ENCODE data around the gene B3GNT7. TPM values are rescaled to one million over a fixed set of nuclear protein-coding genes. Genes with fewer than 3 reads are reported as not detected.
"Not testable (repeated sequence)": the region's sequence is repeated elsewhere in the genome, so short reads cannot be mapped to it uniquely, and the experiment has no call there.

B3GNT7 gene
- polyA plus RNA-seq, 1 experiment = 0.15 TPM

- ChIA-PET CTCF (interaction anchor here (0.6 to 2.5 kb wide), 6 partner anchors 9 to 198 kb away, joined by 3 to 14 read pairs (median 4); no protein-coding TSS in a partner anchor), POLR2A (no interaction called here)
- H3K27me3 ChIP-seq (ENCODE audit: control insufficient read depth, insufficient read depth, low read length) = no peaks in the 10 kb centered on the region; the same call in 1 of the 2 replicates
- H3K36me3 ChIP-seq (ENCODE audit: control insufficient read depth, insufficient read depth, low read length) = no peaks in the 10 kb centered on the region
- no peak overlapping the region for H3K4me3 ChIP-seq (ENCODE audit: low read depth, low read length)
- TF ChIP-seq, protein P1, sequence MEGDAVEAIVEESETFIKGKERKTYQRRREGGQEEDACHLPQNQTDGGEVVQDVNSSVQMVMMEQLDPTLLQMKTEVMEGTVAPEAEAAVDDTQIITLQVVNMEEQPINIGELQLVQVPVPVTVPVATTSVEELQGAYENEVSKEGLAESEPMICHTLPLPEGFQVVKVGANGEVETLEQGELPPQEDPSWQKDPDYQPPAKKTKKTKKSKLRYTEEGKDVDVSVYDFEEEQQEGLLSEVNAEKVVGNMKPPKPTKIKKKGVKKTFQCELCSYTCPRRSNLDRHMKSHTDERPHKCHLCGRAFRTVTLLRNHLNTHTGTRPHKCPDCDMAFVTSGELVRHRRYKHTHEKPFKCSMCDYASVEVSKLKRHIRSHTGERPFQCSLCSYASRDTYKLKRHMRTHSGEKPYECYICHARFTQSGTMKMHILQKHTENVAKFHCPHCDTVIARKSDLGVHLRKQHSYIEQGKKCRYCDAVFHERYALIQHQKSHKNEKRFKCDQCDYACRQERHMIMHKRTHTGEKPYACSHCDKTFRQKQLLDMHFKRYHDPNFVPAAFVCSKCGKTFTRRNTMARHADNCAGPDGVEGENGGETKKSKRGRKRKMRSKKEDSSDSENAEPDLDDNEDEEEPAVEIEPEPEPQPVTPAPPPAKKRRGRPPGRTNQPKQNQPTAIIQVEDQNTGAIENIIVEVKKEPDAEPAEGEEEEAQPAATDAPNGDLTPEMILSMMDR (IDR thresholded peaks at IDR 0.05; ENCODE audit: insufficient read depth, low read depth, low read length) = no peak
- DNase-seq (ENCODE audit: low read depth) = no peak
Observed at GRCh38 chr2:231425291-231425810, 29.8 kb downstream of the B3GNT7 start.

DNA sequence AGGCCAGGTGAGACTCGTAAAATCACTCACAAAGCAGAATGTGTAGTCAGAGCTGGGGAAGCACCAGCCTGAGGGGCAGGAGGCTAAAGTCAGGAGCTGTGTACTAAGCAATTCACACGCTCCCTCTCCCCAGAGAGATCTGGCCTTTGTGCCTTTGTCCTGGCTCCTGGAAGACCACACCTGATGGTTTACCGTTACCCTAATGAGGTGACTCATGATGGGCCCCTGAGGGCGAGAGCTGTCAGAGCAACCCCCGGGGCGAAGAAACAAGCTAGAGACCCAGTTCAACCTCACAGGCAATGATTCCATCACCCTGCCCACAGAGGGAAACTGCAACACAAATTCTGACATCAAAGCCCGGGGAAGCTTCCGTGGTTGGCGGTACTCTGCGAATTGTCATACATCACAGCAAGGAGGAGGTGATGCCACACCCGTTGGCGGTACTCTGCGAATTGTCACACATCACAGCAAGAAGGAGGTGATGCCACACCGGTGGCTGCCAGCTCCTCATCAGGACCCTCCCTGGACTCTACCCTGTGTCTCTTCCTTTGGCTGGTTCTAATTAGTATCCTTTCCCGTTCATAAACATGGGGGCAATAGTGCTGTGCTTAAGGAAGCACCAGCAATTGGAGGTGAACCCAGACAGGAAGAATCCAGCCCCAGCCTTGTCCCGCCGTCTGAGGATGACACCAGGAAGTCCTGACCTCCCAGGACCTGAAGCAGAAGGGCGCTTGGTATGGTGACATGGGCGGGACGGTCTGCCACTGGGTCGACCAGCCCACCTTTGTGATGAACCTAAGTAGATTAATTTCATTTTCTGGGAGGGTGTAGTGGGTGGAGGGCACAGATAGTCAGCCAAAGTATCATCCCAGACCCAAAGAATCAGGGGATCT, 30.5 kb downstream of the B3GNT7 start:
- H3K27me3 ChIP-seq (ENCODE audit: control insufficient read depth, insufficient read depth, low read length) = no peaks in the 10 kb centered on the region; the same call in 1 of the 2 replicates
- POLR2A ChIA-PET = no interaction called here

GRCh38 chr2:231427116-231427515, 31.6 kb downstream of the B3GNT7 start:
- CTCF ChIA-PET = interaction anchor here (0.7 to 2.5 kb wide), 4 partner anchors 14 to 238 kb away, joined by 3 to 14 read pairs (median 6); no protein-coding TSS in a partner anchor
- Histone ChIP-seq H3K4me3 (ENCODE audit: low read depth, low read length) (no peak overlapping the region), H3K36me3 (ENCODE audit: control insufficient read depth, insufficient read depth, low read length) (no peaks in the 10 kb centered on the region), H3K27me3 (ENCODE audit: control insufficient read depth, insufficient read depth, low read length) (no peaks in the 10 kb centered on the region; the same call in 1 of the 2 replicates)
- POLR2A ChIA-PET = no interaction called here
- no peak for DNase-seq (ENCODE audit: low read depth)
- TF ChIP-seq, protein P1 (IDR thresholded peaks at IDR 0.05; ENCODE audit: insufficient read depth, low read depth, low read length) = no peak

More for the DNA sequence above, 30.5 kb downstream of the B3GNT7 start:
- TF ChIP-seq, protein P1 (IDR thresholded peaks at IDR 0.05; ENCODE audit: insufficient read depth, low read depth, low read length) = no peak
- CTCF ChIA-PET = interaction anchor here (1.0 to 2.5 kb wide), 5 partner anchors 10 to 199 kb away, joined by 3 to 14 read pairs (median 5); no protein-coding TSS in a partner anchor
- DNase-seq (ENCODE audit: low read depth) = no peak
- H3K36me3 ChIP-seq (ENCODE audit: control insufficient read depth, insufficient read depth, low read length) = no peaks in the 10 kb centered on the region
- no peak overlapping the region for H3K4me3 ChIP-seq (ENCODE audit: low read depth, low read length)

DNA sequence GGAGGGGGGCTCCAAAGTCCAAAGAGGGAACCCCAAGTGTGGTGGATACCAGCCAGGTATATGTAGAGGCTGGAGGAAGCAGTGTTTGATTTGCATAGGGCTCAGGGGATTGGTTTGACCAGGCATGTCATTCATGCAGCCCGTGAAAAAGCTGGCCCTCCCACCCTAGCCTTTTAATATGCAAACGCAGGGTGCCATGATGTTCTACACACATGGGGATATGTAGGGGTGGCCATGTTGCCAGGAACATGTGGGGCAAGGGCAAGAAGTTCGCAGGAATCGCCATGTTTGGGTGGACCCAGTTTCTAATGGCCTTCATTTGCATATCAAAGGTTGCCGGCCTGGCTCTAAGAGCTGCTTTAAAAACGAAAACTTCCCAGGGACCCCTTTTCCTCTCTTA, 33.6 kb downstream of the B3GNT7 start:
- POLR2A ChIA-PET = no interaction called here
- CTCF ChIA-PET = interaction anchor here (1.3 to 2.3 kb wide), 3 partner anchors 13 to 23 kb away, joined by 3 to 8 read pairs (median 7); no protein-coding TSS in a partner anchor
- no peak overlapping the region for H3K4me3 ChIP-seq (ENCODE audit: low read depth, low read length)
- no peaks in the 10 kb centered on the region for H3K36me3 ChIP-seq (ENCODE audit: control insufficient read depth, insufficient read depth, low read length)
- DNase-seq (ENCODE audit: low read depth) = no peak
- H3K27me3 ChIP-seq (ENCODE audit: control insufficient read depth, insufficient read depth, low read length) = no peaks in the 10 kb centered on the region; the same call in 1 of the 2 replicates
- TF ChIP-seq, protein P1 (IDR thresholded peaks at IDR 0.05; ENCODE audit: insufficient read depth, low read depth, low read length) = no peak

DNA sequence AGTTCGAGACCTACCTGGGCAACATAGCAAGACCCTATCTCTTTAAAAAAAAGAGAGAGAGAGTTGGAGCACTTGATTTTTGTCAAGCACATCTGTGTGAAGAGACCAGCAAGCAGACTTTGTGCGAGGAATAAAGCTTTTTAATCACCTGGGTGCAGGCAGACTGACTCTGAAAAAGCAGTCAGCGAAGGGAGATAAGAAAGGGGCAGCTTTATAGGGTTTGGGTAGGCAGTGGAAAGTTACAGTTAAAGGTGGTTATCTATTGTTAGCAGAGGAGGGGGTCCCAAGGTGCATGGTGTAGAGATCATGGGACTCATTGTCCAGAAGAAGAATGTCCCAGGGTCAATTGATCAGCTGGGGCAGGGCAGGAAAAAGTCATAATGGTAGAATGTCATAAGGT, 34.4 kb downstream of the B3GNT7 start:
- H3K4me3 ChIP-seq (ENCODE audit: low read depth, low read length) = no peak overlapping the region
- ChIA-PET POLR2A (interaction anchor here (0.6 kb wide), 1 partner anchor 231 kb away, joined by 4 read pairs; no protein-coding TSS in a partner anchor), CTCF (interaction anchor here (1.7 kb wide), 1 partner anchor 17 kb away, joined by 7 read pairs; no protein-coding TSS in a partner anchor)
- H3K27me3 ChIP-seq (ENCODE audit: control insufficient read depth, insufficient read depth, low read length) = no peaks in the 10 kb centered on the region
- no peaks in the 10 kb centered on the region for H3K36me3 ChIP-seq (ENCODE audit: control insufficient read depth, insufficient read depth, low read length)
- TF ChIP-seq, protein P1 (IDR thresholded peaks at IDR 0.05; ENCODE audit: insufficient read depth, low read depth, low read length) = no peak
- DNase-seq (ENCODE audit: low read depth) = no peak

DNA sequence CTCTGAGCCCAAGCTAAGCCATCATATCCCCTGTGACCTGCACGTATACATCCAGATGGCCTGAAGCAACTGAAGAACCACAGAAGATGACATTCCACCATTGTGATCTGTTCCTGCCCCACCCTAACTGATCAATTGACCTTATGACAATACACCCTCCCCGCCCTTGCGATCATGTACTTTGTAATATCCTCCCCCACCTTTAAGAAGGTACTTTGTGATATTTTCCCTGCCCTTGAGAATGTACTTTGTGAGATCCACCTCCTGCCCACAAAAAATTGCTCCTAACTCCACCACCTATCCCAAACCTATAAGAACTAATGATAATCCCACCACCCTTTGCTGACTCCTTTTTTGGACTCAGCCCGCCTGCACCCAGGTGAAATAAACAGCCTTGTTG, 34.9 kb downstream of the B3GNT7 start:
- CTCF ChIA-PET = interaction anchor here (1.9 kb wide), 1 partner anchor 18 kb away, joined by 6 read pairs; no protein-coding TSS in a partner anchor

More for the DNA sequence above, 34.9 kb downstream of the B3GNT7 start:
- POLR2A ChIA-PET; DNase-seq (ENCODE audit: low read depth); H3K27me3 ChIP-seq (ENCODE audit: control insufficient read depth, insufficient read depth, low read length); H3K4me3 ChIP-seq (ENCODE audit: low read depth, low read length); H3K36me3 ChIP-seq (ENCODE audit: control insufficient read depth, insufficient read depth, low read length): not testable (repeated sequence)
